Kidney (tissue), 14 donors: ENCODE data around the gene SYCE3. TPM values are rescaled to one million over a fixed set of nuclear protein-coding genes. Genes with fewer than 3 reads are reported as not detected.

ENCODE experiments used
- DNase-seq, 5 donors: peaks; one replicate each; pipeline ENCODE4 v3.0.0-alpha.2; 2013 to 2020
- FAIRE-seq: peaks from 2 replicates; lab custom pipeline; 2012; peaks lifted over from hg19 to GRCh38; lab: Jason Lieb, UNC
- H3K27ac ChIP-seq, 2 donors: one replicate each; pipeline ENCODE4 v1.7.0; 2013; ENCODE audit warnings: low read depth in 2 of 2, low read length in 2 of 2, inconsistent platforms in 1 of 2
- H3K27me3 ChIP-seq: one replicate; pipeline ENCODE4 v1.7.1; 2013; ENCODE audit warnings: low read length, inconsistent platforms; ENCODE audit not compliant: control insufficient read depth, insufficient read depth
- H3K36me3 ChIP-seq, 3 donors: one replicate each; pipeline versions ENCODE4 v1.7.0 to v1.7.1; 2013; ENCODE audit warnings: low read length in 3 of 3, control low read depth in 1 of 3, inconsistent platforms in 1 of 3; ENCODE audit not compliant: insufficient read depth in 3 of 3, control insufficient read depth in 2 of 3
- H3K4me1 ChIP-seq, 3 donors: one replicate each; pipeline versions ENCODE4 v1.7.0 to v1.7.1; 2013; ENCODE audit warnings: low read length in 3 of 3, inconsistent platforms in 1 of 3, low read depth in 1 of 3; ENCODE audit not compliant: control insufficient read depth in 2 of 3, insufficient read depth in 2 of 3
- H3K4me3 ChIP-seq, 3 donors: one replicate each; pipeline versions ENCODE4 v1.7.0 to v1.8.1; 2013; ENCODE audit warnings: low read length in 3 of 3, control low read depth in 1 of 3, inconsistent platforms in 1 of 3
- H3K9ac ChIP-seq, 3 donors: one replicate each; pipeline versions ENCODE4 v1.7.0 to v1.7.1; 2013; ENCODE audit warnings: low read length in 3 of 3, control low read depth in 1 of 3, inconsistent platforms in 1 of 3
- H3K9me3 ChIP-seq, 3 donors: one replicate each; pipeline versions ENCODE4 v1.7.0 to v1.7.1; 2013; ENCODE audit warnings: low read length in 3 of 3, control low read depth in 1 of 3, inconsistent platforms in 1 of 3; ENCODE audit not compliant: control insufficient read depth in 2 of 3, insufficient read depth in 1 of 3
- intact Hi-C: fragments of 100-400 bp; cut with DNase I; formaldehyde crosslinking; loops from one replicate; pipeline ENCODE4 v1.11.1; 2022
- polyA plus RNA-seq: library from polyadenylated mRNA; stranded (reverse); fragments of 350-450 nt; fragmentation: Illumina TruSeq; extraction: RNeasy Lipid Tissue Mini Kit (QIAGEN cat#74804); gene quantifications from one replicate; pipeline ENCODE4 v1.2.3, GENCODE V29; 2014; ENCODE audit warnings: low read depth, low replicate concordance; ENCODE audit not compliant: insufficient read depth
- total RNA-seq: library from RNA; stranded (reverse); fragmentation: NEBNext Ultra II Directional; extraction: Animal tissue kit (Norgen Biotek cat#: 25700); gene quantifications from one replicate; pipeline ENCODE4 v1.2.1, GENCODE V29; 2021
- TF ChIP-seq, protein P1 (sequence below): IDR thresholded peaks from 3 replicates; pipeline ENCODE4 v1.5.1; 2012; ENCODE audit warnings: mild to moderate bottlenecking, moderate library complexity, borderline replicate concordance; ENCODE audit not compliant: insufficient read depth; ENCODE audit errors: extremely low read depth
- donor health status: control.
- donor health status: control.
- donor health status: control.
- donor health status: control.
- donor health status: control.
- donor health status: DM: yes; HTN: yes; CAD: no.
- donor health status: Normal renal cell carcinoma (clear cell type).

The SYCE3 gene
- total and polyA plus RNA-seq, 2 donors from 2014 or later, result 4.6 TPM; not detected in 1

DNA sequence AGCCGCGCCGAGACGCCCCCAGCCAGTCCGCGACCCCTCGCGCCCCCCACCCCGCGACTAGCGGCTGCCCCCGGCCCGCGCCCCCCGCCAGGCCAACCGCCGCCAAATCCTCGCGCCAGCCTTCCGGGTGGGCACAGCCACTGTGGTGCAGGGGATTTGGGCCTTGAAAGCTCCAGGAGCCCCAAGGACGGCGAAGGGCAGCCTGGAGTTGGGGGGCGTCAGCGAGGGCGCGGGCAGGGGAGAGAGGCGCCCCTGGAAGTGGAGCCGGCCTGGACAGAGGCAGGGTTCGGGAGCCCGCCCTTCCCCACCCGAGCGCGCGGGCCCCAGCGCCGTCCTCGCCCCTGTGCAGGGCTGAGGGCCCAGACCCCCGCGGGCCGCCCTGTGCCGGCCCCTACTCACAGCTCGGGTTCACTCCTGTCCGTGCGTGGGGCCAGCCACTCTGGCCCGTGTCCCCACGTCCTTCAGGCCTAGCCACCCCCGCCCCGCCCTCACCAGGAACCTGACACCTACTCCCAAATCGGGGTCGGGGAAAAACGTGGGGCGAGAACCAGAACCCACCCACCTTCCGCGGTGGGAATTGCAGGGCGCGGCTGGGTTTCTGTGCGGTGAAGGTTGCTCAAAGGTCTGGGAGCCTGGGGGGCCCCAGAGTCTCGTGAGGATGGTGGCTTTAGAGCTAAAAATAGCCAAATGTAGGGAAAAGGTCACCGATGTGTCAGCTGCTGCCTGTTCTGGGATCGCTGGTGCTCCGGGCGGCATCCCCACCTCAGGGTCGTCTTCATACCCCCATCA, 15.5 kb upstream of the SYCE3 start, which contains the start of gene CPT1B:
Gene CPT1B (minus strand): TSS at position 441 of the 789 bp plus-strand sequence. CDS start 512 bp downstream, outside the sequence.
- H3K9me3 ChIP-seq, result no peaks in the 10 kb centered on the region
- peaks cover 0 to 16% (median 0%) of the 10 kb centered on the region in 3 donors for H3K4me1 ChIP-seq
- FAIRE-seq (no peak), DNase-seq (peak in 4 of 5 donors; percentile 25 to 65 (median 50))
- H3K9ac ChIP-seq, result peak within 1 kb of the TSS in 1 of 3 donors; percentile 19
- peaks cover 0 to 4% (median 0%) of the 10 kb centered on the region in 3 donors for H3K36me3 ChIP-seq
- H3K27me3 ChIP-seq, result no peaks in the 10 kb centered on the region
- no peak within 1 kb of the TSS for H3K4me3 ChIP-seq
- TF ChIP-seq, protein P1, sequence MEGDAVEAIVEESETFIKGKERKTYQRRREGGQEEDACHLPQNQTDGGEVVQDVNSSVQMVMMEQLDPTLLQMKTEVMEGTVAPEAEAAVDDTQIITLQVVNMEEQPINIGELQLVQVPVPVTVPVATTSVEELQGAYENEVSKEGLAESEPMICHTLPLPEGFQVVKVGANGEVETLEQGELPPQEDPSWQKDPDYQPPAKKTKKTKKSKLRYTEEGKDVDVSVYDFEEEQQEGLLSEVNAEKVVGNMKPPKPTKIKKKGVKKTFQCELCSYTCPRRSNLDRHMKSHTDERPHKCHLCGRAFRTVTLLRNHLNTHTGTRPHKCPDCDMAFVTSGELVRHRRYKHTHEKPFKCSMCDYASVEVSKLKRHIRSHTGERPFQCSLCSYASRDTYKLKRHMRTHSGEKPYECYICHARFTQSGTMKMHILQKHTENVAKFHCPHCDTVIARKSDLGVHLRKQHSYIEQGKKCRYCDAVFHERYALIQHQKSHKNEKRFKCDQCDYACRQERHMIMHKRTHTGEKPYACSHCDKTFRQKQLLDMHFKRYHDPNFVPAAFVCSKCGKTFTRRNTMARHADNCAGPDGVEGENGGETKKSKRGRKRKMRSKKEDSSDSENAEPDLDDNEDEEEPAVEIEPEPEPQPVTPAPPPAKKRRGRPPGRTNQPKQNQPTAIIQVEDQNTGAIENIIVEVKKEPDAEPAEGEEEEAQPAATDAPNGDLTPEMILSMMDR, result no peak
- H3K27ac ChIP-seq, result peak within 1 kb of the TSS; percentile 32 to 65
- intact Hi-C loops, result no loop called here

DNA sequence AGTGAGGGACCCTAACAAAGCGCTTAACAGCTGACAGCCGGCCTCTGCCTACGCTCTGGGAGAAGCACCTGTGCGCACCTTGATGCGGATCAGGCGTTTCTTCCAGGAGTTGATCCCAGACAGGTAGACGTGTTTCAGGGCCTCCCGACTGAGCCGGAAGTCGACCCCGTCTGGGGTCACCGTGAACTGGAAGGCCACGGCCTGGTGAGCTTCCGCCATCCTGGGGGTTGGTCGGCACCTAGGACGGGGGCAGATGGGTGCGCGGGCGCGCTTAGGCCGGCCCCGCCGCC, 14.9 kb upstream of the SYCE3 start:
- Histone ChIP-seq H3K9me3 (no peaks in the 10 kb centered on the region), H3K27me3 (no peaks in the 10 kb centered on the region), H3K9ac (peak overlapping the region in 1 of 3 donors; percentile 19), H3K27ac (no peak overlapping the region), H3K36me3 (peaks cover 0 to 4% (median 0%) of the 10 kb centered on the region in 3 donors), H3K4me3 (no peak overlapping the region), H3K4me1 (peaks cover 0 to 16% (median 0%) of the 10 kb centered on the region in 3 donors)
- intact Hi-C loops, result no loop called here
- no peak for FAIRE-seq
- DNase-seq, result no peak
- TF ChIP-seq, protein P1, result no peak

DNA sequence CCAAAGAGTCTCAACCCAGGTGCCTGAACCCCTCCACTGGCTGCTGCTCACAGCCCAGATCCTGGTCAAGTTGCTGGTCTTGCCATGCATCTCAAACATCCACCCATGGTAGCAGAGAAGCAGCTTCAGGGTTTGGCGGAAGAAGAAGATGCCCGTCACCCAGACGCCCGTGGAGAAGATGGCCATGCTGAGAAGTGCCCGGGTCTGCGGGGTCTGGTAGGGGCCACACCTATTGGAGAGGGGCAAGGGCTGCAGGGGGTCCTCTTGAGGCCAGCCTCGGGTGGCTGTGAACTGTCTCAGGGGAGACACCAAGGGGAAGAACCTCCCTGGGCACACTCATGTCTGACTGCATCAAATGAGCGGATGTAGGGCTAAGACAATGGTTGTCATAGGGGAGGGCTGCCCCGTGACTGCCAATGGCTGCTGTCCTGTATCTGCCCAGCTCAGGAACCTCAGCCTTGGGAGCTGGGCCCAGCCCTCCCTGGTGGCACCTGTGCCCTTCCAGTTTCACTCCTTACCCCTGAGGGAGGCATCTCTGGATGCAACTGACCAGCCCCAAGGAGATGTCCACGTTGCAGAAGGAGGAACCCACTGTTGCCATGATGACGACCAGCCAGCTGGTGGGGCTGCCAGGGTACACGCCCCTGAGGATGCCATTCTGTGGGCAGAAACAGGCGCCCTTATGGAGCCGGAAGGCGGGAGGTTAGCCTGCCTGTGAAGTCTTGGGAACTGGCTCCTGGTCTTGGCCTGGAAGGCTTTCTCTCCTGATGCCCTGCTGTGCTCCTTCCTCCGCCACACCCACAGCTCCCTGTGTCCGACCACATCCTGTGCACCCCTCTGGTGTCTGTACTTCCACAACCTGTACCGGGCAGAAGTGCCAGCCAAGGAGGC, 14.3 kb upstream of the SYCE3 start:
- Histone ChIP-seq H3K4me3 (no peak overlapping the region), H3K4me1 (peaks cover 0 to 16% (median 0%) of the 10 kb centered on the region in 3 donors), H3K27ac (no peak overlapping the region), H3K36me3 (peaks cover 0 to 5% (median 0%) of the 10 kb centered on the region in 3 donors), H3K27me3 (no peaks in the 10 kb centered on the region), H3K9ac (peak overlapping the region in 1 of 3 donors; percentile 19), H3K9me3 (no peaks in the 10 kb centered on the region)
- DNase-seq (no peak), FAIRE-seq (no peak)
- intact Hi-C loops, result no loop called here
- TF ChIP-seq, protein P1, result no peak
